HepG2 (cell line): ENCODE results near the gene CLEC3A. TPM values are rescaled to one million over a fixed set of nuclear protein-coding genes. Genes with fewer than 3 reads are reported as not detected.

Experiments used
- ARNT2 ChIP-seq: sonication (generic); formaldehyde crosslinking; IDR thresholded peaks from 2 replicates; pipeline ENCODE4 v1.8.0; 2022; ENCODE audit warnings: mild to moderate bottlenecking, low read depth, missing genetic modification reagents, moderate library complexity
- ATF2 ChIP-seq: sonication (generic); formaldehyde crosslinking; IDR thresholded peaks from 2 replicates; pipeline ENCODE4 v1.4.0; 2020; ENCODE audit warnings: missing genetic modification reagents
- ETS1 ChIP-seq: sonication (generic); formaldehyde crosslinking; IDR thresholded peaks from 2 replicates; pipeline ENCODE4 v1.4.0; 2020; ENCODE audit warnings: missing genetic modification reagents
- FOXP1 ChIP-seq, 2 experiments: fragments of 450-650 bp in 1 of 2; IDR thresholded peaks; 2 replicates each; pipeline ENCODE4 v1.6.1; 2017 to 2018; ENCODE audit warnings: antibody characterized with exemption in 1 of 2
- GLMP ChIP-seq: sonication (generic); formaldehyde crosslinking; IDR thresholded peaks from 2 replicates; pipeline ENCODE4 v1.9.0; 2021; ENCODE audit warnings: missing genetic modification reagents, mild to moderate bottlenecking, borderline replicate concordance
- GMEB2 ChIP-seq: IDR thresholded peaks from 2 replicates; pipeline ENCODE4 v1.6.1; 2016; ENCODE audit warnings: missing biosample characterization, missing genetic modification reagents, low read depth
- KDM4B ChIP-seq: sonication (generic); formaldehyde crosslinking; IDR thresholded peaks from 2 replicates; pipeline ENCODE4 v1.4.0; 2020; ENCODE audit warnings: missing genetic modification reagents
- MNT ChIP-seq: fragments of 450-650 bp; IDR thresholded peaks from 2 replicates; pipeline ENCODE4 v1.6.1; 2016
- PCBP1 ChIP-seq: fragments of 200-400 bp; formaldehyde crosslinking; IDR thresholded peaks from 2 replicates; pipeline ENCODE4 v1.6.1; 2017; ENCODE audit warnings: mild to moderate bottlenecking, low read depth, low read length, borderline replicate concordance
- PREB ChIP-seq: sonication (generic); formaldehyde crosslinking; IDR thresholded peaks from 2 replicates; pipeline ENCODE4 v1.4.0; 2020; ENCODE audit warnings: missing genetic modification reagents
- SP5 ChIP-seq: IDR thresholded peaks from 2 replicates; pipeline ENCODE4 v1.6.1; 2016; ENCODE audit warnings: low read depth, borderline replicate concordance
- THYN1 ChIP-seq: sonication (generic); formaldehyde crosslinking; IDR thresholded peaks from 2 replicates; pipeline ENCODE4 v1.8.1; 2023; ENCODE audit warnings: low read depth, mild to moderate bottlenecking, moderate library complexity, missing genetic modification reagents, borderline replicate concordance
- XRCC5 ChIP-seq: fragments of 200-400 bp; formaldehyde crosslinking; optimal IDR thresholded peaks from 2 replicates; pipeline ENCODE3; 2017; ENCODE audit warnings: mild to moderate bottlenecking, low read length
- ZNF10 ChIP-seq: sonication (generic); formaldehyde crosslinking; IDR thresholded peaks from 2 replicates; pipeline ENCODE4 v1.4.0; 2020; ENCODE audit warnings: mild to moderate bottlenecking, low read depth, missing genetic modification reagents, borderline replicate concordance
- polyA plus RNA-seq, 8 experiments: library from polyadenylated mRNA; depleted of rRNA in 3 of 8; stranded (reverse) in 7 of 8; unstranded in 1 of 8; fragments of >200 nt; fragmentation: Illumina TruSeq in 4 of 8; extraction: Trizol in 4 of 8; gene quantifications; 2 replicates each; pipeline versions ENCODE4 v1.2.1 to v1.2.3, GENCODE V29; 2011 to 2016; ENCODE audit warnings: low read depth in 4 of 8, missing spikeins in 1 of 8, mixed read lengths in 1 of 8; ENCODE audit not compliant: insufficient read depth in 1 of 8
- total RNA-seq, 5 experiments: library from RNA; depleted of rRNA; stranded (reverse); fragments of >200 nt; fragmentation: Illumina TruSeq; extraction: Trizol; gene quantifications; 2 replicates each; pipeline ENCODE4 v1.2.3, GENCODE V29; 2016; ENCODE audit warnings: low read depth in 1 of 5

The CLEC3A gene
- total and polyA plus RNA-seq, 2 of the 13 experiments (the other 11 are each of a cell fraction or from before 2014, with no cell fraction given): not detected

- TF ChIP-seq ETS1 (no peak), GMEB2 (CRISPR knock-in tag) (no peak), ATF2 (CRISPR knock-in tag) (no peak), KDM4B (CRISPR knock-in tag) (no peak), FOXP1 (IDR thresholded peaks at IDR 0.05) (no peak), FOXP1 (CRISPR knock-in tag; IDR thresholded peaks at IDR 0.05) (0 out of 2 replicates have a peak, but pooled peaks have one; percentile 30), GLMP (no peak), ARNT2 (CRISPR knock-in tag) (no peak), MNT (no peak), XRCC5 (no peak), ZNF10 (CRISPR knock-in tag) (no peak), PREB (CRISPR knock-in tag) (no peak), SP5 (no peak), THYN1 (CRISPR knock-in tag) (no peak), PCBP1 (no peak)
- TF ChIP-seq, all 625 proteins: peak for 37
These were observed 23.9 kb upstream of the CLEC3A start (continued) for GRCh38 chr16:77998350-77999023.
